Spleen (tissue), 11 donors: Measurements from ENCODE around the gene HYAL2. TPM values are rescaled to one million over a fixed set of nuclear protein-coding genes. Genes with fewer than 3 reads are reported as not detected.

ENCODE experiments used
- DNase-seq: peaks from one replicate; pipeline ENCODE4 v3.0.0-alpha.2; 2020
- H3K27ac ChIP-seq, 8 donors: fragments of 200-600 bp; sonication (generic) in 7 of 8; 1 replicate in 4 of 8; 2 replicates in 4 of 8; pipeline versions ENCODE4 v1.5.0 to v1.8.0; 2016 to 2021; ENCODE audit warnings: inconsistent platforms in 4 of 8, mild to moderate bottlenecking in 4 of 8, moderate library complexity in 1 of 8
- H3K27me3 ChIP-seq, 7 donors: fragments of 200-600 bp; sonication (generic) in 6 of 7; replicated peaks in 1 of 7; 1 replicate in 4 of 7; 2 replicates in 3 of 7; pipeline versions ENCODE4 v1.5.0 to v1.8.0; 2016 to 2021; ENCODE audit warnings: inconsistent platforms in 3 of 7, mild to moderate bottlenecking in 1 of 7
- H3K36me3 ChIP-seq, 6 donors: fragments of 200-600 bp; sonication (generic) in 5 of 6; 1 replicate in 4 of 6; 2 replicates in 2 of 6; pipeline versions ENCODE4 v1.5.0 to v1.8.0; 2016 to 2021; ENCODE audit warnings: inconsistent platforms in 2 of 6
- H3K4me1 ChIP-seq, 6 donors: fragments of 200-600 bp; sonication (generic) in 5 of 6; 1 replicate in 3 of 6; 2 replicates in 3 of 6; pipeline versions ENCODE4 v1.5.0 to v1.8.0; 2016 to 2021; ENCODE audit warnings: inconsistent platforms in 3 of 6
- H3K4me3 ChIP-seq, 8 donors: fragments of 200-600 bp; sonication (generic) in 7 of 8; 1 replicate in 4 of 8; 2 replicates in 4 of 8; pipeline versions ENCODE4 v1.5.0 to v1.8.0; 2016 to 2021; ENCODE audit warnings: inconsistent platforms in 4 of 8, mild to moderate bottlenecking in 4 of 8, moderate library complexity in 2 of 8
- H3K9me3 ChIP-seq, 8 donors: fragments of 200-600 bp; sonication (generic) in 7 of 8; 1 replicate in 4 of 8; 2 replicates in 4 of 8; pipeline versions ENCODE4 v1.5.0 to v1.8.0; 2016 to 2021; ENCODE audit warnings: inconsistent platforms in 4 of 8
- CTCF ChIP-seq, 11 experiments: fragments of 200-600 bp in 7 of 11; fragments of 450-650 bp in 4 of 11; sonication (generic) in 4 of 11; IDR thresholded peaks in 8 of 11; conservative IDR thresholded peaks in 3 of 11; 1 replicate in 7 of 11; 2 replicates in 4 of 11; pipeline versions ENCODE4 v1.4.0 to v1.8.0; 2016 to 2021; ENCODE audit warnings: antibody characterized with exemption in 11 of 11, inconsistent platforms in 4 of 11, mild to moderate bottlenecking in 1 of 11
- POLR2A ChIP-seq, 3 donors: fragments of 450-650 bp; IDR thresholded peaks; one replicate each; pipeline ENCODE4 v1.5.1; 2017; ENCODE audit warnings: antibody characterized with exemption in 3 of 3, mild to moderate bottlenecking in 1 of 3
- POLR2AphosphoS5 ChIP-seq, 3 donors: sonication (generic); formaldehyde crosslinking; IDR thresholded peaks; one replicate each; pipeline ENCODE4 v1.5.1; 2017; ENCODE audit warnings: antibody characterized with exemption in 3 of 3
- WGBS, 5 donors: extraction: QIAGEN DNeasy Blood & Tissue Kit in 3 of 5; methylation state at CpG; one replicate each; pipeline versions ENCODE4 v1.1.5 to v1.1.7; 2013 to 2018; 5-methylcytosine and 5-hydroxymethylcytosine counted together
- intact Hi-C: fragments of 100-400 bp; cut with DNase I; formaldehyde crosslinking; loops from one replicate; pipeline ENCODE4 v1.15.0; 2023; ENCODE audit warnings: low total_unique reads
- polyA plus RNA-seq, 3 donors: library from polyadenylated mRNA; stranded (reverse); fragments of 200-250 nt; gene quantifications; one replicate each; pipeline ENCODE4 v1.2.1, GENCODE V29; 2013
- total RNA-seq, 7 donors: library from RNA; depleted of rRNA in 3 of 7; stranded (reverse); fragments of >200 nt in 3 of 7; fragmentation: NEBNext Ultra II Directional in 4 of 7; extraction: Animal tissue kit (Norgen Biotek cat#: 25700) in 4 of 7; gene quantifications; one replicate each; pipeline versions ENCODE4 v1.1.0 to v1.2.1, GENCODE V29; 2016 to 2021
- donor health status: healthy with polysubstance abuse.
- donor health status: DM: no; HTN: no; CAD: no; lungs with moderate emphysema.
- donor health status: DM: no; HTN: no; CAD: no.
- donor health status: Bipolar disorder and iron deficiency.
- donor health status: healthy.
- donor health status: DM: no; HTN: no; CAD: no.
- donor health status: DM: yes; HTN: yes; CAD: no.

Gene HYAL2
- total and polyA plus RNA-seq, 10 donors = 108 to 746 (median 322) TPM

GRCh38 chr3:50318615-50319014 is 3.9 kb downstream of the HYAL2 start:
- peaks cover 18 to 93% (median 71%) of the 10 kb centered on the region in 6 donors for H3K4me1 ChIP-seq
- H3K4me3 ChIP-seq = peak overlapping the region; percentile 72 to 97 (median 90)
- TF ChIP-seq CTCF (IDR thresholded peaks at IDR 0.05 in 8 of 11, conservative IDR thresholded peaks at IDR 0.05 in 3 of 11) (no peak), POLR2AphosphoS5 (IDR thresholded peaks at IDR 0.05) (peak in 2 of 3 donors; percentile 50 to 54)
- intact Hi-C loops = no loop called here
- no peaks in the 10 kb centered on the region for H3K9me3 ChIP-seq
- H3K36me3 ChIP-seq = peaks cover 2 to 65% (median 25%) of the 10 kb centered on the region in 6 donors
- WGBS, 5 donors = 43 to 56% (median 47%) methylated on average over 7 to 10 of the region's 10 CpGs
- peak overlapping the region; percentile 29 to 96 (median 93) for H3K27ac ChIP-seq
- no peak for DNase-seq
- no peaks in the 10 kb centered on the region for H3K27me3 ChIP-seq

GRCh38 chr3:50318163-50318562 is 4.4 kb downstream of the HYAL2 start:
- intact Hi-C loops = no loop called here
- Histone ChIP-seq H3K27ac (peak overlapping the region in 7 of 8 donors; percentile 35 to 96 (median 93)), H3K27me3 (no peaks in the 10 kb centered on the region), H3K9me3 (no peaks in the 10 kb centered on the region), H3K36me3 (peaks cover 2 to 65% (median 25%) of the 10 kb centered on the region in 6 donors), H3K4me3 (peak overlapping the region; percentile 72 to 97 (median 90)), H3K4me1 (peaks cover 14 to 93% (median 69%) of the 10 kb centered on the region in 6 donors)
- TF ChIP-seq CTCF (IDR thresholded peaks at IDR 0.05 in 8 of 11, conservative IDR thresholded peaks at IDR 0.05 in 3 of 11) = no peak
- no peak for TF ChIP-seq POLR2A (IDR thresholded peaks at IDR 0.05)
- peak; percentile 22 to 80 (median 69) for TF ChIP-seq POLR2AphosphoS5 (IDR thresholded peaks at IDR 0.05)
- DNase-seq = no peak
- 33 to 76% (median 70%) methylated on average over 5 to 11 of the region's 11 CpGs for WGBS, 5 donors

GRCh38 chr3:50317300-50317699 is 5.2 kb downstream of the HYAL2 start:
- intact Hi-C loops = no loop called here
- Histone ChIP-seq H3K4me3 (peak overlapping the region in 7 of 8 donors; percentile 83 to 97 (median 91)), H3K4me1 (peaks cover 11 to 85% (median 62%) of the 10 kb centered on the region in 6 donors), H3K27ac (peak overlapping the region in 6 of 8 donors; percentile 32 to 96 (median 94)), H3K27me3 (no peaks in the 10 kb centered on the region), H3K36me3 (peaks cover 2 to 65% (median 25%) of the 10 kb centered on the region in 6 donors), H3K9me3 (no peaks in the 10 kb centered on the region)
- WGBS, 5 donors = 51 to 67% (median 63%) methylated on average over 6 of the region's 6 CpGs
- peak in 2 of 3 donors; percentile 15 to 23 for TF ChIP-seq POLR2AphosphoS5 (IDR thresholded peaks at IDR 0.05)
- no peak for TF ChIP-seq POLR2A (IDR thresholded peaks at IDR 0.05)
- no peak for TF ChIP-seq CTCF (IDR thresholded peaks at IDR 0.05 in 8 of 11, conservative IDR thresholded peaks at IDR 0.05 in 3 of 11)
- DNase-seq = no peak

GRCh38 chr3:50316657-50317242 is 5.8 kb downstream of the HYAL2 start:
- Histone ChIP-seq H3K27me3 (no peaks in the 10 kb centered on the region), H3K4me3 (peak overlapping the region in 7 of 8 donors; percentile 83 to 97 (median 91)), H3K27ac (peak overlapping the region in 6 of 8 donors; percentile 32 to 96 (median 94)), H3K9me3 (no peaks in the 10 kb centered on the region), H3K36me3 (peaks cover 2 to 65% (median 25%) of the 10 kb centered on the region in 6 donors), H3K4me1 (peaks cover 6 to 79% (median 57%) of the 10 kb centered on the region in 6 donors)
- intact Hi-C loops = no loop called here
- TF ChIP-seq CTCF (IDR thresholded peaks at IDR 0.05 in 8 of 11, conservative IDR thresholded peaks at IDR 0.05 in 3 of 11) (no peak), POLR2AphosphoS5 (IDR thresholded peaks at IDR 0.05) (peak; percentile 36 to 80 (median 76)), POLR2A (IDR thresholded peaks at IDR 0.05) (no peak)
- WGBS, 5 donors = 58 to 66% (median 61%) methylated on average over 6 to 9 of the region's 9 CpGs
- peak; percentile 85 for DNase-seq
